ENCODE measurements around the gene KIDINS220. TPM values are rescaled to one million over a fixed set of nuclear protein-coding genes. Genes with fewer than 3 reads are reported as not detected.
A peak's percentile ranks its signal among the peaks of the same experiment; 100 is the strongest.

The KIDINS220 gene
- total and polyA plus RNA-seq, 2 donors, result 19.3 to 34.7 TPM

GRCh38 chr2:8679827-8680731 lies 157.3 kb downstream of the KIDINS220 start:
- Histone ChIP-seq H3K9me3 (ENCODE audit: control insufficient read depth in 2 of 2, insufficient read depth in 1 of 2, low read length in 1 of 2) (peaks cover 5 to 8% of the 10 kb centered on the region in 2 donors), H3K36me3 (ENCODE audit: control insufficient read depth in 2 of 2, insufficient read depth in 2 of 2, low read length in 1 of 2) (no peaks in the 10 kb centered on the region), H3K27ac (ENCODE audit: low read depth in 1 of 2, low read length in 1 of 2) (peak overlapping the region; percentile 38 to 68), H3K4me1 (ENCODE audit: control insufficient read depth in 2 of 2, insufficient read depth in 2 of 2, low read length in 2 of 2) (peaks cover 26 to 53% of the 10 kb centered on the region in 2 donors), H3K4me3 (ENCODE audit: low read length in 2 of 2) (no peak overlapping the region), H3K27me3 (ENCODE audit: control insufficient read depth in 2 of 2, insufficient read depth in 1 of 2, low read length in 1 of 2) (peaks cover 48 to 57% of the 10 kb centered on the region in 2 donors)
- DNase-seq (ENCODE audit: low read depth in 6 of 9, low spot score in 9 of 9), result no peak
- WGBS, result 94% methylated on average over 19 of the region's 19 CpGs

DNA sequence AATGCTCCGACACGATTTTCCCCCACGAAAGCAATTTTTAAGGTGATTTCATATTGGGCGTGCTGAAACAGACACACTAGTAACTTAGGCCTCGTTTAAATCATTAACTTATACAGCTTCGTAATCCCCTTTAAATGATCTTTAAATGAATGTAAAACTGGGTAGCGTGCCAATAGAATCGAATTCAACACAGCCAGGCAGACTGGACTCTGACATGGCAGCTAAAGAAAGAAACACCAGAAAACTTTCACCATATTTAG lies 157.9 kb downstream of the KIDINS220 start:
- peaks cover 20 to 47% of the 10 kb centered on the region in 2 donors for H3K4me1 ChIP-seq (ENCODE audit: control insufficient read depth in 2 of 2, insufficient read depth in 2 of 2, low read length in 2 of 2)
- no peak for DNase-seq (ENCODE audit: low read depth in 6 of 9, low spot score in 9 of 9)

More for the DNA sequence above, 157.9 kb downstream of the KIDINS220 start:
- peaks cover 8 to 13% of the 10 kb centered on the region in 2 donors for H3K9me3 ChIP-seq (ENCODE audit: control insufficient read depth in 2 of 2, insufficient read depth in 1 of 2, low read length in 1 of 2)
- peak overlapping the region; percentile 30 to 58 for H3K4me3 ChIP-seq (ENCODE audit: low read length in 2 of 2)
- peaks cover 49 to 60% of the 10 kb centered on the region in 2 donors for H3K27me3 ChIP-seq (ENCODE audit: control insufficient read depth in 2 of 2, insufficient read depth in 1 of 2, low read length in 1 of 2)
- H3K36me3 ChIP-seq (ENCODE audit: control insufficient read depth in 2 of 2, insufficient read depth in 2 of 2, low read length in 1 of 2), result no peaks in the 10 kb centered on the region
- WGBS, result 52% methylated on average over 8 of the region's 8 CpGs
- H3K27ac ChIP-seq (ENCODE audit: low read depth in 1 of 2, low read length in 1 of 2), result peak overlapping the region; percentile 75 to 83

Other genes starting within 250 kb of the KIDINS220 start
- 108 TPM for gene ID2, start 155.6 kb downstream of the KIDINS220 start, total RNA-seq
- gene ID2, start 155.6 kb downstream of the KIDINS220 start, polyA plus RNA-seq, result 319 TPM
- gene MBOAT2, start 166.1 kb upstream of the KIDINS220 start, total RNA-seq, result 17.2 TPM
- 6.0 TPM for gene MBOAT2, start 166.1 kb upstream of the KIDINS220 start, polyA plus RNA-seq

Measured in thymus (tissue), 11 donors.